Measurements from ENCODE around the gene PABPN1L.

GRCh38 chr16:88840600-88841215, 25.8 kb downstream of the PABPN1L start:
- TF ChIP-seq HDAC6 (IDR thresholded peaks at IDR 0.05; ENCODE audit: low read depth, low read length) (no peak), RAD21 (IDR thresholded peaks at IDR 0.05 in 1 of 2, conservative IDR thresholded peaks at IDR 0.05 in 1 of 2; ENCODE audit: low read depth in 2 of 2, low read length in 2 of 2) (no peak)

Measured in H1 (cell line).